Suprapubic skin (tissue), 4 donors: ENCODE data around the gene VAV2.

Experiments used
- POLR2A ChIP-seq, 2 donors: fragments of 450-650 bp; IDR thresholded peaks; one replicate each; pipeline ENCODE4 v1.6.1; 2017; ENCODE audit warnings: antibody characterized with exemption in 2 of 2, mild to moderate bottlenecking in 2 of 2, moderate library complexity in 2 of 2
- POLR2AphosphoS5 ChIP-seq, 3 donors: sonication (generic); formaldehyde crosslinking; IDR thresholded peaks; one replicate each; pipeline ENCODE4 v1.6.1; 2017; ENCODE audit warnings: antibody characterized with exemption in 3 of 3
- TF ChIP-seq, protein P1 (sequence below), 2 donors: fragments of 200-600 bp in 1 of 2; fragments of 450-650 bp in 1 of 2; sonication (generic) in 1 of 2; IDR thresholded peaks; one replicate each; pipeline ENCODE4 v1.5.1; 2016 to 2019; ENCODE audit warnings: antibody characterized with exemption in 2 of 2, mild to moderate bottlenecking in 1 of 2, moderate library complexity in 1 of 2

DNA sequence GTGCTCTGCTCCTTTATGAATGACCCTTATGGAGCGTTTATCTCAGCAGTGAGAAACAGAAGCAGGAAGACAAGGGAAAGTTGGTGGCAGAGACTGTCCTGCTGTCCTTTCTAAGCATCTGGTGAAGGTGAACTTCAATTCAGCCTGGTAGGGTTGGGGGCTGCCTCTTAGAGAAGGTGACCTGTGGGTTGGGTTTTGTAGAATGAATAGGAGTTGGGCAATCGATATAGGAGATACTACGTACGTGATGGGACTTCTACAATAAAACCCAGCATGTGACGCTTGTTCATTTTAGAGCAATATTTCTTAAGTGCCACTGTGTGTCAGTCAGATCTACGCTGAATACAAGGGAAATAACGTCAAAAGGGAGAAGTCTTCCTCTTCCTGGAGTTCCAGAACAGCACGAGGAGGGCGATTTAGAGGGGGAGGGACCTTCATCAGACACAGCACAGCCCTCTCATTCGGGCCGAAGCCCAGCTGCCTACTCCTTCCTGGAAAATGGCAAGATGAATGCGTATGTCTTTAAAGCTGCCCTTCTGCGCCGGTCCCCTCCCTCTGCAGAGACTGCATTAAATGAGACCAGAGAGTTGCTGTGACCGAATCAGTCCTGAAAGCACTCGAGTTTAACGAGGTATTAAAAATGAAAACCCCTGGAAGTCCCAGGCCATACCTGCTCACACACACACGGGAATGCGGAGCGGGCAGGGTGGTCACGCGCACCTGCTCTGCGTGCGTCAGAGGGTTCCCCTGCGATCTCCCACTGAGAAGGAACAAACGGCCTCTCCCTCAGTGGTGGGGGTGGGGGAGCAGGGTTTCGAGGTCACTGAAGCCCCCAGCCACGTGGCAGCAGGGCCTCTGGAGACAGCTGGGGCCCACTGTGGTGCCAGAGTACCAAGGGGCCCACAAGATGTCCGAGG, 168.7 kb downstream of the VAV2 start:
- TF ChIP-seq, protein P1, sequence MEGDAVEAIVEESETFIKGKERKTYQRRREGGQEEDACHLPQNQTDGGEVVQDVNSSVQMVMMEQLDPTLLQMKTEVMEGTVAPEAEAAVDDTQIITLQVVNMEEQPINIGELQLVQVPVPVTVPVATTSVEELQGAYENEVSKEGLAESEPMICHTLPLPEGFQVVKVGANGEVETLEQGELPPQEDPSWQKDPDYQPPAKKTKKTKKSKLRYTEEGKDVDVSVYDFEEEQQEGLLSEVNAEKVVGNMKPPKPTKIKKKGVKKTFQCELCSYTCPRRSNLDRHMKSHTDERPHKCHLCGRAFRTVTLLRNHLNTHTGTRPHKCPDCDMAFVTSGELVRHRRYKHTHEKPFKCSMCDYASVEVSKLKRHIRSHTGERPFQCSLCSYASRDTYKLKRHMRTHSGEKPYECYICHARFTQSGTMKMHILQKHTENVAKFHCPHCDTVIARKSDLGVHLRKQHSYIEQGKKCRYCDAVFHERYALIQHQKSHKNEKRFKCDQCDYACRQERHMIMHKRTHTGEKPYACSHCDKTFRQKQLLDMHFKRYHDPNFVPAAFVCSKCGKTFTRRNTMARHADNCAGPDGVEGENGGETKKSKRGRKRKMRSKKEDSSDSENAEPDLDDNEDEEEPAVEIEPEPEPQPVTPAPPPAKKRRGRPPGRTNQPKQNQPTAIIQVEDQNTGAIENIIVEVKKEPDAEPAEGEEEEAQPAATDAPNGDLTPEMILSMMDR (IDR thresholded peaks at IDR 0.05), result no peak
- no peak for TF ChIP-seq POLR2AphosphoS5 (IDR thresholded peaks at IDR 0.05)
- TF ChIP-seq POLR2A (IDR thresholded peaks at IDR 0.05), result no peak
